Motor neuron (in vitro differentiated cells): ENCODE data around the gene MAPK11. TPM values are rescaled to one million over a fixed set of nuclear protein-coding genes. Genes with fewer than 3 reads are reported as not detected.
A peak's percentile ranks its signal among the peaks of the same experiment; 100 is the strongest.

Experiments used
- ATAC-seq, 8 experiments: fragments of 200-7000 bp; cut with Tn5 transposase; replicated peaks in 6 of 8; 2 replicates each; pipeline ENCODE4 v1.8.0; 2021; ENCODE audit warnings: mild to moderate bottlenecking in 8 of 8, moderate library complexity in 8 of 8
- H3K27ac ChIP-seq, 2 donors: fragments of 250-450 bp; sonication (Bioruptor Pico); 2 replicates each; pipeline ENCODE4 v1.9.0; 2021; ENCODE audit warnings: antibody characterized with exemption in 2 of 2, mild to moderate bottlenecking in 2 of 2, moderate library complexity in 1 of 2
- H3K4me1 ChIP-seq, 2 donors: fragments of 250-450 bp; sonication (Bioruptor Pico); replicated peaks in 1 of 2; 2 replicates each; pipeline ENCODE4 v1.6.1; 2021; ENCODE audit warnings: antibody characterized with exemption in 2 of 2, mild to moderate bottlenecking in 2 of 2, moderate library complexity in 1 of 2
- H3K4me3 ChIP-seq, 5 donors: fragments of 250-450 bp; sonication (Bioruptor Pico); 2 replicates each; pipeline ENCODE4 v1.9.0; 2021; ENCODE audit warnings: antibody characterized with exemption in 5 of 5, mild to moderate bottlenecking in 5 of 5, moderate library complexity in 4 of 5
- WGBS, 10 experiments: fragments of 450-650 bp; shearing (Covaris generic); methylation state at CpG; one replicate each; pipeline ENCODE4 v1.0.0; 2022; 5-methylcytosine and 5-hydroxymethylcytosine counted together
- in situ Hi-C, 9 experiments: fragments of 400-800 bp; cut with MboI; loops; one replicate each; pipeline ENCODE4 v1.15.0; 2021; ENCODE audit warnings: low sequenced_read_pairs in 9 of 9, low pct_unique_long_range_greater_than_20kb in 2 of 9; ENCODE audit not compliant: unreplicated experiment in 9 of 9
- total RNA-seq, 8 experiments: library from RNA; unstranded; fragments of 300-600 nt; gene quantifications; 2 replicates each; pipeline versions ENCODE4 v1.2.3 to v1.2.4, GENCODE V29; 2022

MAPK11 gene
- total RNA-seq, 8 experiments from 2014 or later, result 2.6 to 26.7 (median 15.9) TPM

DNA sequence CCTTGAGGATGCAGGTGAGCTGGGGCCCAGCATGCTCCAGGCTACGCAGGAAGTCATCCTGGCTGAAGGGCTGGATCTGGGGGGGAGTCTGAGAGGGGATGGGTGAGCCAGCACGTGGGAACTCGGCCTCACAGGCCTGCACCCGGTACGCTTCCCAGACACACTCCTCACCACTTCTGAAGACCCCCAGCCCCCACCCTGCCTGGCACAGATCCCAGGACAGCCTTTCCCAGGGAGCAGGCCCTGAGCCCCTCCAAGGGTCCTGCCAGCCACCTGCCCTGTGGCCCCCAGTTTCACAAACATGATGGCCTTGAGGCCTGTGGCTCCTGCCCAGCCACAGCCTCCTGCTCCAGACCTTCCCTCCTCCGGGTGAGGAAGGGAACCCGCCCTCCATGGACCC is 42.8 kb upstream of the MAPK11 start:
- in situ Hi-C loops, result no loop called here
- no CpG with 5 or more reads among the region's 7 CpGs for WGBS, 10 experiments
- ATAC-seq, result no peak
- Histone ChIP-seq H3K4me3 (no peak overlapping the region), H3K27ac (no peak overlapping the region), H3K4me1 (peaks cover 27 to 32% of the 10 kb centered on the region in 2 donors)

DNA sequence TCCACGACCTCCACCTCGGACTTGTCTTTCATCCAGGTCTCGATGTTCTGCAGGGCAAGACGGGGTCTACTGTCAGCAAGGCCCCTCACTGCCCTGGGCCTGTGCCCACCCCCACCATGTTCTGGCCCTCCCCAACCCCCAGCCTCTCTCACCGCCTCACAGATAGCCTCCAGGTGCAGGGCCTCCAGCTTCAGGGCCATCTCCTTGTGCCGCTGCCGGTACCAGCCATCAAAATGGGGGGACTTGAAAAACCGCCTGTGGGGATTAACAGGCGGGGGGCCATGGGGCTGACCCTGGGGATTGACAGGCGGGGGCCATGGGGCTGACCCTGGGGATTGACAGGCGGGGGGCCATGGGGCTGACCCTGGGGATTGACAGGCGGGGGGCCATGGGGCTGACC is 42.2 kb upstream of the MAPK11 start:
- Histone ChIP-seq H3K4me3 (no peak overlapping the region), H3K4me1 (peaks cover 30 to 35% of the 10 kb centered on the region in 2 donors), H3K27ac (no peak overlapping the region)
- no CpG with 5 or more reads among the region's 12 CpGs for WGBS, 10 experiments
- in situ Hi-C loops, result no loop called here
- no peak for ATAC-seq

DNA sequence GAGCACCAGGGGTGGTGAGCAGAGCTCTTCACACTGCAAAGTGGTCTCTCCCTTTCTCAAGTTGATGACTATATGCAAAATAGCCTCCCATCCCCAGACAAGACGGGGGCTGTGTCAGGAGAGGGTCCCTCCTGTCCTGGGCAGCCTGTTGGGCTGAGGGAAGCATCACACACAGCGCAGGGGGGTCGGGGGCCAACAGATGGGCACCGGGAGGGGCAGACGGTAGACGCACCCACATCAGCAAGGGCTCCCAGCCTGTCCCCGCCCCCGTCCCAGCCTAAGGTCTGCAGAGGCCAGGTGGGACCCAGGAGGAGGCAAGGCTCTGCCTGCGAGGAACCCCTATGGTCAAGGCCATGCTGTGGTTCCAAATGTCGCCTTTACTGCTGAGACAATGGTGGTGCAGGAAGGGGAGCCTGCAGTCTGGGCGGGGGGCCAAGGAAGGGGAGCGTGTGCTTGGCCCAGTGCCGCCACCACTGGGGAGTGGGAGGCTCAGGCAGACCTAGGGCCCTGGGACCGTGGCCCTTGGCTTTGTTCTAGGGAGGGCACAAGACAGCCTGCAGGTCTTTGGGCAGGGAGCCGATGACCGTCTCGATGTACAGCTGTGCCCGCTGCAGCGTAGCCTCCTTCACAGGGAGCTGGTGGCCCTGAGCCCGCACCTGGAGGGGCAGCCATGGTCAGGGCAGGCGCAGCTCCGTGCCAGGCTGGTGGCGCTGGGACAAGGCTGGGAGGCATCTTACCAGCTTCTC is 41.6 kb upstream of the MAPK11 start:
- Histone ChIP-seq H3K27ac (no peak overlapping the region), H3K4me1 (peaks cover 30 to 35% of the 10 kb centered on the region in 2 donors), H3K4me3 (no peak overlapping the region)
- in situ Hi-C loops, result no loop called here
- WGBS, 10 experiments, result 100% methylated on average over 1 of the region's 23 CpGs; no CpG with 5 or more reads in 8 of the 10 experiments
- ATAC-seq, result no peak

- H3K4me1 ChIP-seq, result peaks cover 30 to 35% of the 10 kb centered on the region in 2 donors
- 90 to 100% methylated on average over 2 of the region's 16 CpGs; no CpG with 5 or more reads in 8 of the 10 experiments for WGBS, 10 experiments
- no peak for ATAC-seq
- no peak overlapping the region for H3K4me3 ChIP-seq
- no peak overlapping the region for H3K27ac ChIP-seq
- in situ Hi-C loops, result no loop called here
These were observed 40.8 kb upstream of the MAPK11 start for GRCh38 chr22:50310949-50311444.

GRCh38 chr22:50310031-50310722 is 40.0 kb upstream of the MAPK11 start:
- in situ Hi-C loops, result no loop called here
- H3K4me1 ChIP-seq, result peaks cover 37 to 41% of the 10 kb centered on the region in 2 donors
- 90 to 91% methylated on average over 6 to 11 of the region's 21 CpGs; no CpG with 5 or more reads in 8 of the 10 experiments for WGBS, 10 experiments
- H3K27ac ChIP-seq, result peak overlapping the region in 1 of 2 donors; percentile 84
- no peak for ATAC-seq
- H3K4me3 ChIP-seq, result no peak overlapping the region

GRCh38 chr22:50309601-50309991 is 39.4 kb upstream of the MAPK11 start:
- peaks cover 40 to 42% of the 10 kb centered on the region in 2 donors for H3K4me1 ChIP-seq
- in situ Hi-C loops, result no loop called here
- H3K4me3 ChIP-seq, result peak overlapping the region in 1 of 5 donors; percentile 3
- peak overlapping the region; percentile 24 to 84 for H3K27ac ChIP-seq
- peak in 5 of 8 experiments; percentile 0 to 75 (median 69) for ATAC-seq
- WGBS, 10 experiments, result 67 to 100% (median 100%) methylated on average over 1 to 3 of the region's 7 CpGs; no CpG with 5 or more reads in 7 of the 10 experiments

- peak in 5 of 8 experiments; percentile 0 to 60 (median 45) for ATAC-seq
- peaks cover 39 to 40% of the 10 kb centered on the region in 2 donors for H3K4me1 ChIP-seq
- H3K27ac ChIP-seq, result peak overlapping the region; percentile 24 to 84
- in situ Hi-C loops, result no loop called here
- WGBS, 10 experiments, result 30% methylated on average over 2 of the region's 9 CpGs; no CpG with 5 or more reads in 9 of the 10 experiments
- H3K4me3 ChIP-seq, result peak overlapping the region in 1 of 5 donors; percentile 3
These were observed 38.9 kb upstream of the MAPK11 start for GRCh38 chr22:50308986-50309600.

- in situ Hi-C loops, result no loop called here
- Histone ChIP-seq H3K27ac (peak overlapping the region; percentile 24 to 84), H3K4me3 (no peak overlapping the region), H3K4me1 (peaks cover 44% of the 10 kb centered on the region in 2 donors)
- WGBS, 10 experiments, result no CpG with 5 or more reads among the region's 7 CpGs
- peak in 5 of 8 experiments; percentile 5 to 24 (median 18) for ATAC-seq
These were observed 38.4 kb upstream of the MAPK11 start for GRCh38 chr22:50308597-50308935.

DNA sequence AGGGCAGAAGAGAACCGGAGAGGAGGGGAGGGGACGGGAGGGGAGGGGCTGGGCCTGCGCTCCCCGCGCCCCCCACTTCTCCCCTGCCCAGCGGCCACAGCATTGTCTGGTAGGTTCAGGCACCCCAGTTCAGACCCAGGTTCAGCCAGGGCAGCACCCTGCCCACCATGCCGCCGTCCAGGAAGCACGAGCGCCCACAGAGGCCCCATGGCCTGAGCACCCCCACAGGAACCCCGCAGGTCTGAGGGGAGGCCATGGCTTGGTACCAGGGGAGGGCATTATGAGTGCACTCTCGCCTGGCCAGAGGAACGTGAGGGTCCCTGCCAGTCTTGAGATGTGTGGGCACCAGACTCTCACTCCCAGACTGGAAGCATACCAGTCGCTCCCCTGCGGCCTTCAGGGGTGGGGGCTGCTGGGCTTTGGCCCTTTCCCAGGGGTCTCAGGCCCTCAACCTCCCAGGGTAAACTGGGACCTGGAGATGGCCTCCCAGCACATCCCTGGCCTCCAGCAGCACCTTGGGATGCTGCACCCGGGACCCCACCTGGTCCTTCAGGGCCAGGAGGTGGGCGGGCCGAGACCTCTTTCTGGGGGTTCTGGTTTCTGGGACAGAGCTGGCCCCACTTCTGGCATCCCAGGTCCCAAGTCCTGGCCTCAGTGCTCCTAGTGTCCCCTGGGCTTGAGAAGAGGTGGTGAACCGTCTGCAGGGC is 37.9 kb upstream of the MAPK11 start:
- peaks cover 49% of the 10 kb centered on the region in 2 donors for H3K4me1 ChIP-seq
- in situ Hi-C loops, result no loop called here
- H3K27ac ChIP-seq, result peak overlapping the region; percentile 24 to 84
- peak in 4 of 8 experiments; percentile 0 to 3 (median 2) for ATAC-seq
- 80 to 100% methylated on average over 1 to 2 of the region's 19 CpGs; no CpG with 5 or more reads in 8 of the 10 experiments for WGBS, 10 experiments
- peak overlapping the region in 1 of 5 donors; percentile 11 for H3K4me3 ChIP-seq

DNA sequence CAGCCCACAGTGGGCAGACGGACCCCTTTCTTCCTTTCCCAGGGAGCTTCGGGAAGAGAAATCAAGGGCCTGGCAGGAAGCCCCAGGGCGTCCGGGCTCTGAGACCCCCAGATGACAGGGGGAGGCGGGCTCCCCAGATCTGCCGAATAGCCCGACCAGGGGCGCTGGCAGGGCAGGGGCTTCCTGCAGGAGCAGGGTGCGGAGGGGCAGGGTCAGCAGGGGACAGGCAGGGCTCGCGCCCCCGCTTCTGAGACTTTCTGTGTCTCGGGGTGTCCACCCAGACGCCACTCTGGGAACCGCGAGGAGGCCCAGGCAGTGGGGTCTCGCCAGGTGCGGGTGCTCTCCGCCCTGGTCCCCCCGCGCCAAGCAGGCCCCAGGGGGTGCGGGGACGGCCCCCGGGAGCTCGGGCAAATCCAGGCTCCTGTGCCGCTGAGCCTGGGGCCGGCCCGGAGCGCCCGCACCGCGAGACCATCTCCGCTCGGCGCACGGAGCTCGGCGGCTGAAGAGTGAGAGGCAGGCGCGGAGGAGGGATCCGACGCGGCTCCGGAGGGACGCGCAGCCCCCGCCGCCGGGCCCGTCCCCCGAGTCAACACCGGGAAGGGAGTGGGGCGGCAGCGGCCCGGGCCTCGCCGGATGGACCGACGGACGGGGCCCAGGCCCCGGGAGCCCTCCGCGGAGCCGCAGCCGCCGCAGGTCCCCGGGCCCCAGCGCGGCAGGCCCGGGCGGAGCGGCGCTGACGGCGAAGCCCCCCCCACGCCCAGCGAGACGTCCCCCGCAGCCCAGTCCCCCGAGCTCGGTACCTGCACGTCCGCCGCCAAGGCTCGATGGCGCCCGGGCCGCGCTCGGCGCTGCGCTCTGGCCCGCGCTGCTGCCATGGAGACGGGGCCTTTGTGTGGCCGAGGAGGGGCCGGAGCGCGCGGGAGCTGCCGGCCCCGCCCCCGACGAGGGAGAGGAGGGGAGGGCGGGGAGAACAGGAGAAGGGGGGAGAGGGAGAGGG is 36.9 kb upstream of the MAPK11 start, which contains the start of gene PLXNB2:
Gene PLXNB2, minus strand, starts transcription at position 894 of the 997 bp plus-strand sequence. CDS start 17,062 bp downstream, outside the sequence.
- Histone ChIP-seq H3K4me3 (peak within 1 kb of the TSS; percentile 54 to 88 (median 80)), H3K4me1 (peaks cover 56 to 57% of the 10 kb centered on the region in 2 donors), H3K27ac (peak within 1 kb of the TSS; percentile 89 to 90)
- in situ Hi-C loops, result no loop called here
- 3% methylated on average over 7 to 8 of the region's 105 CpGs; no CpG with 5 or more reads in 8 of the 10 experiments for WGBS, 10 experiments
- ATAC-seq, result peak; percentile 13 to 71 (median 52)

DNA sequence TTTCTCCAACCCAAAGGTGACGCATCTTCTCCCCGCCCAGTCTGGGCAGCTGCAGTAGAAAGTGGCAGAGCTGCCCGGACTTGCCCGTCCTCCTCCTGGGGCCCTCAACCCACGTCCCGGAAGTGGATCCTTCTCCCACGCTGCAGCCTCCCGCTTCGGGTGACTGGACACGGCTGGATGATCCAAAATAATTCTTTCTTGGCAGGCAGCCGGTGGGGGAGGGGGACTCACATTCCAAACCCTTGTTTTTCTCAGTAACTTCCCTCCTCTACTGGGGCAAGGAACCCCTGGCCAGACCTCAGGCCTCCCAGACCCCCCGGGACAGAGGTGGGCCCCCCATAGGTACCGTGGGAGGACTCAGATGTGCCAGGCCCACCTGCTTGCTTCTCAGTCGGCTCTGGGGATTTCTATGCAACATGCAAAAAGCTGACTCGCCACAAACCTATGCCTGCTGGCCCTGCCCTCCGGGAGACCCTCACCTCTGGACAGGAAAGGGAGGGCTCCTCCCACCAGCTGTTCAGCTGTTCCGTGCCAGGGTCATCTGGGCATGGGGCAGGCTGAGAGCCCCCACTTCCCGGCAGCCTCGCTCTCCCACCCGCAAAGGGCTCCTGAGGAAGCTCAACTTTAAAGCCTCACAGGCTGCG is 35.9 kb upstream of the MAPK11 start:
- H3K4me3 ChIP-seq, result peak overlapping the region; percentile 54 to 88 (median 80)
- H3K4me1 ChIP-seq, result peaks cover 66 to 67% of the 10 kb centered on the region in 2 donors
- ATAC-seq, result peak; percentile 7 to 54 (median 21)
- in situ Hi-C loops, result no loop called here
- H3K27ac ChIP-seq, result peak overlapping the region; percentile 89 to 90
- WGBS, 10 experiments, result 0 to 7% (median 0%) methylated on average over 1 to 4 of the region's 21 CpGs; no CpG with 5 or more reads in 5 of the 10 experiments
